T-helper 1 cell treated with Interleukin-12 subunit alpha and Interleukin-12 subunit beta and Interleukin-4 antibody, amounts not matched to agents 30 μg/mL and 1 μg/mL, for 36 hours (primary cell): Measurements from ENCODE around the gene SPANXD.
"Not testable (repeated sequence)": the region's sequence is repeated elsewhere in the genome, so short reads cannot be mapped to it uniquely, and the experiment has no call there.

Experiments
- H3K27ac Mint-ChIP-seq: one replicate; pipeline ENCODE4 v1.8.0; 2021; ENCODE audit warnings: mild to moderate bottlenecking, mixed read lengths
- H3K27me3 Mint-ChIP-seq: one replicate; pipeline ENCODE4 v1.8.0; 2021; ENCODE audit warnings: low read depth, mixed read lengths
- H3K36me3 Mint-ChIP-seq: one replicate; pipeline ENCODE4 v1.8.0; 2021; ENCODE audit warnings: low read depth, mixed read lengths
- H3K4me1 Mint-ChIP-seq: one replicate; pipeline ENCODE4 v1.8.0; 2021; ENCODE audit warnings: low read depth, mixed read lengths
- H3K4me3 Mint-ChIP-seq: one replicate; pipeline ENCODE4 v1.8.0; 2021; ENCODE audit warnings: mild to moderate bottlenecking, moderate library complexity, mixed read lengths
- H3K9me3 Mint-ChIP-seq: one replicate; pipeline ENCODE4 v1.8.0; 2021; ENCODE audit warnings: mixed read lengths

The SPANXD gene, protein sequence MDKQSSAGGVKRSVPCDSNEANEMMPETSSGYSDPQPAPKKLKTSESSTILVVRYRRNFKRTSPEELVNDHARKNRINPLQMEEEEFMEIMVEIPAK

DNA sequence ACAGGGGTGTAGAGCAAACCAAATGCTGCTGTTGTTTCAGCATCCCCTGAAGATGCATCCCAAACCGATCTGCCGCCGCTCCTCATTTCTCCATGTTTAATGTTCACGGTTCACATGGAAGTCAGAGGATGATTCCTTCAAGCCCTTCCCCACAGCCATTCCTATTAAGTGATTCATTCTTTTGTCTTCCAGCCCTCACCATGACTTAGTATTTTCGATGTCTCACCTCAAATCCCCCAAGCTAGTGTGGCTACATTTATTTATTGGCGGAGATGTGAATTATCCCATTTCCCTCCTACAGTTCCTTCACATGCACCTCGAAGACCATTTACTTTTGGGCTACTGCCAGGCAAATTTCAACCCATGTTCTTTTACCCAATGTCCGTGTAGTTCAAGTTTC lies at the start of gene SPANXD:
Gene SPANXD (minus strand): TSS at position 101 of the 400 bp plus-strand sequence. CDS start 334 bp downstream, outside the sequence.
- not testable (repeated sequence) for H3K9me3 Mint-ChIP-seq, H3K36me3 Mint-ChIP-seq, H3K4me3 Mint-ChIP-seq, H3K4me1 Mint-ChIP-seq, H3K27ac Mint-ChIP-seq, H3K27me3 Mint-ChIP-seq

DNA sequence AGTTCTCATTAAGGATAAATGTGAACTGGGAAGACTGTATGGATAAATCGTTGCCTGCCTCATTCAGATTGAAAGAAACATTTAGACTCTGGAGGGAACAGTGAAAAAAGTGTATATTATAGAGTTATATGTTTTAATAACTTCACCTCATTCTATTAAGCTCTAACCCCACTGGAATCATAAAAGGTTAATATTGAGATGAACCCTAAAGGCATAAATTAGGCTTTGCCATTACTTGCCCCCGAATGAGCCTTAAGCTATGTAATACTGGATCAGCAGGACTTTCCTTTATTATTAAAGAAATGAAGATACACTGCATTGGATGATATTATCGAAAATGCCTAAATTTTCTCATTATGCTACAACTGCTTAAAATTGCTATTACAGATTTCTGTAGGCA lies 44.1 kb upstream of the SPANXD start:
- H3K4me1 Mint-ChIP-seq, result no peaks in the 10 kb centered on the region
- no peaks in the 10 kb centered on the region for H3K9me3 Mint-ChIP-seq
- H3K4me3 Mint-ChIP-seq, result no peak overlapping the region
- H3K27ac Mint-ChIP-seq, result no peak overlapping the region
- H3K27me3 Mint-ChIP-seq, result no peaks in the 10 kb centered on the region
- H3K36me3 Mint-ChIP-seq, result no peaks in the 10 kb centered on the region

DNA sequence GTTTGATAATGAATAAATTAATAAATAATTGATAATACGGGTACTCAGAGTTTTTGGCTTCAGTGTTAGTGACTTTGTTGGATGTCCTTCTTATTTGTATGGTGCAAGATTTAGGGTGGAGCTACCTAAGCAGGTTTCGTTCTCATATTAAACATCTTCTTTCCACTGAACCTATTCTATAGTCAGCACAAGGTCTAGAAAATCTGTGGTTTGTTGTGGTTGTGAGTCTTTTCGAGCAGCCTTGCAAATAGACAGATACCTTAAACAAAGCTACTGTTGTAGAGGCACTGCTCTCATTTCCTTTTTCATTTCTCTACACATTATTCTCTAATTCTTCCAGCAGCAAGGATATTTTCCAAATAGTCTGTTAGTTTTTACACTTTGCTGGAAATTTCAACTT lies 38.1 kb upstream of the SPANXD start:
- H3K36me3 Mint-ChIP-seq, result no peaks in the 10 kb centered on the region
- no peak overlapping the region for H3K27ac Mint-ChIP-seq
- no peak overlapping the region for H3K4me3 Mint-ChIP-seq
- no peaks in the 10 kb centered on the region for H3K27me3 Mint-ChIP-seq
- H3K9me3 Mint-ChIP-seq, result peaks cover 7% of the 10 kb centered on the region
- no peaks in the 10 kb centered on the region for H3K4me1 Mint-ChIP-seq

DNA sequence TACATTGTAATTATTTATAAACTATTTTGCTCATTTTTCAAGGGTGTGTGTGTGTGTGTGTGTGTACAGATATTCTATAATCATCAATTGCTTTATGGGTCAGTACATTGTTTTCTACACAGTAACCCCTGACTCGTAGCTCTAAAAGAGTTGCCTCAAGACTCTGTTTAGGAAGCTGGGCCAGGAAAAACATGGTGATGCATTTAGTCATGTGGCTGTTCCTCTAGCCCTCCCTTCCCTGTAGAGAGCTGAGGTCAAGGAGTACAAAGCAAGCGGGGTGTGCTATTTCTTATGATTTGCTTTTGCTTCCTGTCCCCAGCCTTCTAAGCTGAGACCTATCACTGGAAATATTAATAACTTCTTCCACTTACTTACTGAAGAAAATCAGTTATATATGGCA lies 34.8 kb upstream of the SPANXD start:
- Mint-ChIP-seq H3K9me3 (peaks cover 7% of the 10 kb centered on the region), H3K27me3 (no peaks in the 10 kb centered on the region), H3K4me1 (no peaks in the 10 kb centered on the region), H3K27ac (no peak overlapping the region), H3K4me3 (no peak overlapping the region), H3K36me3 (no peaks in the 10 kb centered on the region)

DNA sequence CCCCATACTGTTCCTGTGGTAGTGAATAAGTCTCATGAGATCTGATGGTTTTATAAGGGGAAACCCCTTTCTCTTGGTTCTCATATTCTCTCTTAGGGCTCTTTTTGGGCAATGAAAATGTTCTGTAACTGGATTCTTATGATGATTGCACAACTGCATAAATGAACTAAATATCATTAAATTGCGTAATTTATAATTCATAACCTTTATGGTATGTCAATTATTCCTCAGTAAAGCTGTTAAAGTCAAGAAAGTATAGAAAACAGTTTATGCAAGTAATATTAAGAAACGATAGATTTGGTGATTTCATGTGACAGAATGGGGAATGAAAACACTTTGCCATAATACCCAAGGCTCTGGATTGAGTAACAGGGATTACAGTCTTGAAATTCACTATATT lies 33.5 kb upstream of the SPANXD start:
- Mint-ChIP-seq H3K27ac (no peak overlapping the region), H3K27me3 (no peaks in the 10 kb centered on the region), H3K36me3 (no peaks in the 10 kb centered on the region), H3K4me1 (no peaks in the 10 kb centered on the region), H3K4me3 (no peak overlapping the region), H3K9me3 (peaks cover 7% of the 10 kb centered on the region)

DNA sequence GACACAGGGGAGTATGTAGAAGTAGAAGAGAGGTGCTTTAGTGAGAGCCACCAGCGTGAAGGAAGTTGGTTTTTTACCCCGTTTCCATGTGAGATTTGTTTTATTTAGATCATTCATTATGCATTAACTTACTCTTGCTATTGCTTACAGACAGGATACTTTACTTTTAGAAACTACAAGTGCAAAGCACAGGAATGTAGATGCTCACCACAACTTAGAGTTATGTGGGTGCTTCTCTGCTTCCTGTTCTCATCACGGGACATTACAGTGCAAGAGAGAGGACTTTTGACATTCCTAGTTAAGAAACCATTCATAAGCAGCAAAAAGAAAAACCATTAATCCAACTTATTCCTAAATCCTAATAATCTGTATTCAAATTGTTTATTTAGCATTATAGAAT lies 25.6 kb upstream of the SPANXD start:
- no peaks in the 10 kb centered on the region for H3K4me1 Mint-ChIP-seq
- H3K27ac Mint-ChIP-seq, result no peak overlapping the region
- H3K9me3 Mint-ChIP-seq, result peaks cover 9% of the 10 kb centered on the region
- H3K4me3 Mint-ChIP-seq, result no peak overlapping the region
- H3K27me3 Mint-ChIP-seq, result no peaks in the 10 kb centered on the region
- H3K36me3 Mint-ChIP-seq, result no peaks in the 10 kb centered on the region

DNA sequence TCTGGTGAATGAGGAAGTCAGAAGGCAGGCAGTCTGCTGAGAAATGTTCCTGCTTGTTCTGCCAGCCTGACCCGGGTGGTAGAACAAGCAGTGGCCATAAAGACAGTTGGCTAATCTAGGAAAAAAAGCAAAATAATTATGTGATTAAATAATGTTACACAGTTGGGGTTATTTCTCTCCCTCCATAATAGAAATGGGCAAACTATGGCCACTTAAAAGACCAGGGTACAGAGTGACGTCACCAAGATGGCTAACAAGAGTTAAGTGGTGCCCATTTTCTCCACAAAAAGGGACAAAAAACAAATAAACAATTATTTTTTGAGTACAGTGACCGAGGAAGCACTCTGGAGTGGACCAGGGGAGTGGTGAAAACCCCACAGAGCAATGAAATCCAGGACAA lies 16.1 kb upstream of the SPANXD start:
- H3K4me1 Mint-ChIP-seq, result no peaks in the 10 kb centered on the region
- H3K27me3 Mint-ChIP-seq, result no peaks in the 10 kb centered on the region
- no peaks in the 10 kb centered on the region for H3K36me3 Mint-ChIP-seq
- H3K27ac Mint-ChIP-seq, result no peak overlapping the region
- H3K4me3 Mint-ChIP-seq, result no peak overlapping the region
- no peaks in the 10 kb centered on the region for H3K9me3 Mint-ChIP-seq

DNA sequence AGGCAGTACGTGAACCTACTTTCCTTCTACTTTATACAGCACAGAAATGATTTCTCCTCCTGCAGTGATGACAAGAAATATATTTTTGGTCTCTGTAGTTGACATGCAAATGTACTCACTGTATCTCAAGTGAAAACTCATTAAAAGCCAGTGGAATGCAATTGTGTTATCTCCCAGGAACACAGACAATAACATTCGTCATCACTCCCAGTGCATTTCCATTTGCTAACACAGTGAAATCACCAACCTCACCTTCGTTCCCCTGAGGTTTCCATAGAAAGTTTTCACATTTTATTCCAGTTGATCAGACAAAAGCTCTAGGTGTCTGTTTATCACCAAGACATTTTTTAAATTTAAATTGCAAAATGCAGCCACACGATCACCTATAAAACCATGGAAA lies 2.5 kb upstream of the SPANXD start:
- no peak overlapping the region for H3K4me3 Mint-ChIP-seq
- H3K27me3 Mint-ChIP-seq, result no peaks in the 10 kb centered on the region
- H3K36me3 Mint-ChIP-seq, result no peaks in the 10 kb centered on the region
- H3K27ac Mint-ChIP-seq, result no peak overlapping the region
- H3K9me3 Mint-ChIP-seq, result peaks cover 8% of the 10 kb centered on the region
- no peaks in the 10 kb centered on the region for H3K4me1 Mint-ChIP-seq

DNA sequence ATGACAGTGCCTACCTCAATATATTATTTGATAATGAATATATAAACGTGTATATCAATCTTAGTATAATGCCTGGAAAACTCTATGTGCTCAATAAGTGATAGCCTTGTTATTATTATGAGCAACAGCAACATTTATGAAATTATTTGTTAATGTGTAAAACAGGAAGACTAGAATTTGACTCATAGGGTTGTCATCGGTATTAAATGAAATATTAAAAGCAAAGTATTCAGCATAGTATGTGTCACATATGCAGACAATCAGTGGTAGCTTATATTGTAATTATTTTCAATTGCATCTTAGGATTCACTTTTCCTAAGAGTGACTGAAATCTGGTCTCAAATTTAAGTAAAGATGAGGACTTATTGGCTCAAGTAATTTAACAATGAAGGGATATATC lies 24.6 kb downstream of the SPANXD start:
- Mint-ChIP-seq H3K4me3 (no peak overlapping the region), H3K9me3 (peaks cover 8% of the 10 kb centered on the region), H3K27me3 (no peaks in the 10 kb centered on the region), H3K4me1 (no peaks in the 10 kb centered on the region), H3K36me3 (no peaks in the 10 kb centered on the region), H3K27ac (no peak overlapping the region)

DNA sequence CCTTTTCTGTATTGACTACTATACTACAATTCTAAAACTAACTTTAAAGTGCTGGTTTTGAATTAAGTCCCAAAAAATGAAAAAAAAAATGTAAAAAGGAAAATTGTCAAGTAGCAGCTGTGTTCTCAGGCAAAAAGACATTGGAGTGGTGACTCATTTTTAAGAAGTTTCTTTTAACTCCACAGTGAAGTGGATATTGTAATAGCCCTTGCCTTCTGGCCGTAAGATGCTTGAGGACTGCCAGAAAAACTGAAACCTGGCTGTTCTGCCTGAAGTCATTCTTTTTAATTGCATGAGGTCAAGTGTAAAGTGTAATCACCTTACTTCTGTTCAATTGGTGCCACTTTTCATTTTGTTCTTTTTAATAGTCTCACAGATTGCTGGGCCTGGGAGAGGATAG lies 28.9 kb downstream of the SPANXD start:
- H3K27me3 Mint-ChIP-seq, result no peaks in the 10 kb centered on the region
- H3K4me3 Mint-ChIP-seq, result no peak overlapping the region
- H3K9me3 Mint-ChIP-seq, result peaks cover 8% of the 10 kb centered on the region
- no peaks in the 10 kb centered on the region for H3K36me3 Mint-ChIP-seq
- H3K4me1 Mint-ChIP-seq, result no peaks in the 10 kb centered on the region
- H3K27ac Mint-ChIP-seq, result no peak overlapping the region

DNA sequence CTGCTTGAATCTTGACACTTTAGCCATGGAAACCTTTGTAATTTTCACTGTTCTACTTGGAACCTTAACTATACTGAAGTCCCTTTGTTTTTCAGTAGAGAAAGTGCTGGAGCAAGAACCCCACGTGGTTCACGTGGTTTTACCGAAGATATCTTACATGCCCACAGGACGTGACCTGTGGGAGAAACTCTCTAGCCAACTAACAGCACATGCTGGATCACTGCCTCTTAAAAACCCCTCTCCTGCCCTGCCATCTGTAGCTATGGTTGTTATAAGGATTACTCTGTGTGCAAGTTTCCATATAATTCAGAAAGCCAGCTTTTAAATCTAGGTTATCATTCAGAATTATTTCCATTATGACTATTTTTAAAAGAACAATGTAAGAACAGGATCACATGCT lies 30.2 kb downstream of the SPANXD start:
- Mint-ChIP-seq H3K4me3 (no peak overlapping the region), H3K27ac (no peak overlapping the region), H3K27me3 (no peaks in the 10 kb centered on the region), H3K36me3 (no peaks in the 10 kb centered on the region), H3K9me3 (peaks cover 8% of the 10 kb centered on the region), H3K4me1 (no peaks in the 10 kb centered on the region)

DNA sequence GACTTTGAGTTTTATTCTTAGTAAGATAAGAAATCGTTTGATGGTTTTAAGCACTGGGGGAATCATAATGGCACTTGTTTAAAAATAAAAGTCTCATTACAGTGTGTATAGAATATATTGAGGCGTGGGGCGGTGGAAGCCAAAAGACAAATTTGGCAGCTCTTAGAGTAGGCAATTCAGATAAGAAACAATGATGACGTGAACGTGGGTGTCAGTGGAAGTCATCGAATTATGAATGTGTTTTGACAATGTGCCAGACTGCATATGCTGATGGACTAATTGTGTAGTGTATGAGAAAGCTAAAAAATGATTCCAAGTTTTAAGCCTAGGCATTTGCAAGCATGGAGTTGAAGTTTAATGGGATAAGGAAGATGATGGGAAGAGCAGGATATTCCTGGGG lies 35.8 kb downstream of the SPANXD start:
- Mint-ChIP-seq H3K9me3 (no peaks in the 10 kb centered on the region), H3K27ac (no peak overlapping the region)

DNA sequence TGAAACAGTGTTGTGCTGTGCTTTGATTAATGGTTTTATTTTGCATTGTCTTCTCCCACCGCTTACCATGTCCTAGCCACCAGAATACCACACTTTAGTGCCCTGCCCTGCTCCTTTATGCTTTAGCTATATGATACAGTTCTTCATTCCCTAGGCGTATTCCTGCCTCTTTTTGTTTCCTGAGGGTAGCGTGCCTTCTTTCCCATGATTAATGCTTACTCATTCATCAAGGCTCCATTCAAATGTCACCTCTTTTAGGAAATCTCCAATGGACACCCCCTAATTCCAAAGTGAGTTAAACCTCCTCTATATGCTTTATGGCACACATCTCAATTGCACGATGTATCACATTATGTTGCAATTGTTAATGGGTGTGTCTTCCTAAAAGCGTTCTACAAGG lies 46.3 kb downstream of the SPANXD start:
- Mint-ChIP-seq H3K27me3 (no peaks in the 10 kb centered on the region), H3K4me3 (no peak overlapping the region), H3K9me3 (no peaks in the 10 kb centered on the region), H3K4me1 (no peaks in the 10 kb centered on the region), H3K27ac (no peak overlapping the region), H3K36me3 (no peaks in the 10 kb centered on the region)

More for the DNA sequence above, 35.8 kb downstream of the SPANXD start:
- Mint-ChIP-seq H3K4me3 (no peak overlapping the region), H3K4me1 (no peaks in the 10 kb centered on the region), H3K27me3 (no peaks in the 10 kb centered on the region), H3K36me3 (no peaks in the 10 kb centered on the region)
